OCI-LY7 (cell line): ENCODE measurements around the gene RARA. TPM values are rescaled to one million over a fixed set of nuclear protein-coding genes. Genes with fewer than 3 reads are reported as not detected.

Source experiments
- BruUV-seq: library from RNA; stranded (reverse); fragments of 400-500 nt; replicated peaks from 2 replicates; lab custom pipeline; 2021; lab: Mats Ljungman, UMichigan
- CTCF ChIA-PET: fragments of 300-600 bp; sonication (Branson Sonifier 250); formaldehyde crosslinking; loops from one replicate; lab custom pipeline; 2022; ENCODE audit warnings: antibody characterized with exemption; ENCODE audit not compliant: unreplicated experiment; lab: Charles Lee
- POLR2A ChIA-PET: fragments of 300-600 bp; sonication (Branson Sonifier 250); formaldehyde crosslinking; loops from one replicate; lab custom pipeline; 2022; ENCODE audit warnings: antibody characterized with exemption; lab: Charles Lee
- DNase-seq: peaks from one replicate; pipeline ENCODE4 v3.0.0-alpha.2; 2015; ENCODE audit warnings: low spot score
- H2AFZ ChIP-seq: fragments of 200-600 bp; sonication (generic), shearing (Covaris generic); 2 replicates; pipeline ENCODE4 v1.6.1; 2014; ENCODE audit warnings: mild to moderate bottlenecking, antibody characterized with exemption, low read length, moderate library complexity
- H3K27ac ChIP-seq: fragments of 200-600 bp; sonication (generic); 2 replicates; pipeline ENCODE4 v1.5.1; 2014; ENCODE audit warnings: mixed run types, low read depth, mild to moderate bottlenecking, moderate library complexity, low read length, inconsistent platforms; ENCODE audit not compliant: poor library complexity, severe bottlenecking
- H3K36me3 ChIP-seq: fragments of 200-600 bp; sonication (generic); 2 replicates; pipeline ENCODE4 v1.6.1; 2014; ENCODE audit warnings: mild to moderate bottlenecking, antibody characterized with exemption, low read length, moderate library complexity, mixed read lengths; ENCODE audit not compliant: insufficient read depth
- H3K4me1 ChIP-seq: fragments of 200-600 bp; sonication (generic); 2 replicates; pipeline ENCODE4 v1.5.1; 2014; ENCODE audit warnings: mild to moderate bottlenecking, low read length; ENCODE audit not compliant: insufficient read depth, poor library complexity, severe bottlenecking
- H3K4me2 ChIP-seq: fragments of 200-600 bp; sonication (generic); 2 replicates; pipeline ENCODE4 v1.6.1; 2014; ENCODE audit warnings: mild to moderate bottlenecking, low read length
- H3K4me3 ChIP-seq: fragments of 200-600 bp; sonication (generic); 2 replicates; pipeline ENCODE4 v1.5.1; 2014; ENCODE audit warnings: mild to moderate bottlenecking, low read depth, low read length; ENCODE audit not compliant: poor library complexity, severe bottlenecking
- H3K79me2 ChIP-seq: fragments of 200-600 bp; sonication (generic); 2 replicates; pipeline ENCODE4 v1.6.1; 2016; ENCODE audit warnings: low read depth, mild to moderate bottlenecking, low read length, moderate library complexity, mixed read lengths; ENCODE audit not compliant: insufficient read depth
- H3K9me2 ChIP-seq: fragments of 200-600 bp; sonication (generic); 2 replicates; pipeline ENCODE4 v1.6.1; 2016; ENCODE audit warnings: mild to moderate bottlenecking, low read length, mixed read lengths; ENCODE audit not compliant: insufficient read depth
- H3K9me3 ChIP-seq: fragments of 200-600 bp; sonication (generic); 2 replicates; pipeline ENCODE4 v1.6.1; 2014; ENCODE audit warnings: mild to moderate bottlenecking, mixed run types, low read length, mixed read lengths
- H4K20me1 ChIP-seq: fragments of 200-600 bp; sonication (generic); 2 replicates; pipeline ENCODE4 v1.6.1; 2014; ENCODE audit warnings: mild to moderate bottlenecking, antibody characterized with exemption, low read length, moderate library complexity, mixed read lengths; ENCODE audit not compliant: insufficient read depth
- EZH2phosphoT487 ChIP-seq: fragments of 200-600 bp; sonication (generic); IDR thresholded peaks from 2 replicates; pipeline ENCODE4 v1.6.1; 2018; ENCODE audit warnings: low read depth, borderline replicate concordance, mild to moderate bottlenecking, mixed run types, antibody characterized with exemption, low read length, moderate library complexity, mixed read lengths
- intact Hi-C: fragments of 100-400 bp; cut with micrococcal nuclease; formaldehyde crosslinking; loops from one replicate; pipeline ENCODE4 v1.10.0; 2022; ENCODE audit not compliant: unreplicated experiment
- total RNA-seq, 2 experiments: library from RNA; depleted of rRNA in 1 of 2; stranded (reverse); fragments of >200 nt in 1 of 2; shearing (Covaris generic) in 1 of 2; gene quantifications; 2 replicates each; pipeline ENCODE4 v1.2.3, GENCODE V29; 2014 to 2022
- TF ChIP-seq, protein P1 (sequence below): fragments of 200-600 bp; sonication (generic); conservative IDR thresholded peaks from 2 replicates; pipeline ENCODE4 v1.5.1; 2014; ENCODE audit warnings: mild to moderate bottlenecking, antibody characterized with exemption, low read length, moderate library complexity, mixed read lengths

The RARA gene
- total RNA-seq, 2 experiments from 2014 or later: 3.1 to 8.6 TPM

DNA sequence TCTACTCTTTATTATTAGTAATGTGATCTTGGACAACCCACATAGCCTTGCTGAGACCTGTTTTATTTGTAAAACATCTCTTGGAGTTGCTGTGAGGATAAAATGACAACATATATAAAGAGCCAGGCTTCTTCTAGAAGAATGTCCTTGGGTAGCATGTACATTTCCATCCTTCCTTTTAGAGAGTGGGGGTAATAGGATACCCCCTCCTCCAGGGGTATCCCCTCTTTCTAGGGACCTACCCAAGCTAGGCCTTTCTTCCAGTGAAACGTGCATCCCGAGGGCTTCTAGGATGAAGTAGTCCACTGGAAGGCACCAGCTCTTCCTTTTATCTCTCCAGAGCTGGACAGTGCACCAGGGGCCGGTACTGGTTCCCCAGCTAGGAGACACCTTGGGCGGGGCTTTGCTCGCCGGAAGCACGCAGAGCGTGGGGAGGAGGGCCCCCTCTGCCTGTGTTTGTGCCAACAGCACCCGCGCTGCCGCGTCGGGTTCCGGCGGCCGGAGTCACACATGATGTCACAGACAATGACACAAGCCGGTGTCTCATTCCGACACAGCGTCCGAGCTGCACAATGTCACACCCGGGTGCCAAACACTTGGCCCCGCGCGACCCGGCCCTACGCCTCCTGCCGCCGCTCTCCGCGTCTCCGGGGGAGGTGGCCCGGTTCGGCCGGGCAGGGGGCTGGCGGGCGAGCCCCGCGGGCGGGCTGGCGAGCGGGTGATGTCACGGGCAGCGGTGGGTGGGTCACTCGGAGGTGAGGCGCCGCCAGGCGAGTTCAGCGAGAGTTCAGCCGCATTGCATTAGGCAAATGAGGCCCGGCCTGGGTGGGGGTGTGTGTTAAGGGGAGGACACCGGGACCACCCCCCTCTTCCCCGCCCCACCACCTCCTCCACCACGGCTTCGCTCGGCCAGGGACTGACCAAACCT lies 32.2 kb downstream of the RARA start:
- H3K27ac ChIP-seq: peak overlapping the region; percentile 2
- H4K20me1 ChIP-seq: no peaks in the 10 kb centered on the region
- peak; percentile 90 for DNase-seq
- no peak for TF ChIP-seq EZH2phosphoT487
- TF ChIP-seq, protein P1, sequence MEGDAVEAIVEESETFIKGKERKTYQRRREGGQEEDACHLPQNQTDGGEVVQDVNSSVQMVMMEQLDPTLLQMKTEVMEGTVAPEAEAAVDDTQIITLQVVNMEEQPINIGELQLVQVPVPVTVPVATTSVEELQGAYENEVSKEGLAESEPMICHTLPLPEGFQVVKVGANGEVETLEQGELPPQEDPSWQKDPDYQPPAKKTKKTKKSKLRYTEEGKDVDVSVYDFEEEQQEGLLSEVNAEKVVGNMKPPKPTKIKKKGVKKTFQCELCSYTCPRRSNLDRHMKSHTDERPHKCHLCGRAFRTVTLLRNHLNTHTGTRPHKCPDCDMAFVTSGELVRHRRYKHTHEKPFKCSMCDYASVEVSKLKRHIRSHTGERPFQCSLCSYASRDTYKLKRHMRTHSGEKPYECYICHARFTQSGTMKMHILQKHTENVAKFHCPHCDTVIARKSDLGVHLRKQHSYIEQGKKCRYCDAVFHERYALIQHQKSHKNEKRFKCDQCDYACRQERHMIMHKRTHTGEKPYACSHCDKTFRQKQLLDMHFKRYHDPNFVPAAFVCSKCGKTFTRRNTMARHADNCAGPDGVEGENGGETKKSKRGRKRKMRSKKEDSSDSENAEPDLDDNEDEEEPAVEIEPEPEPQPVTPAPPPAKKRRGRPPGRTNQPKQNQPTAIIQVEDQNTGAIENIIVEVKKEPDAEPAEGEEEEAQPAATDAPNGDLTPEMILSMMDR: peak; percentile 41; the same call in 1 of the 2 replicates
- H3K4me1 ChIP-seq: peaks cover 50% of the 10 kb centered on the region
- H3K4me3 ChIP-seq: peak overlapping the region; percentile 73
- H3K36me3 ChIP-seq: no peaks in the 10 kb centered on the region
- no peaks in the 10 kb centered on the region for H3K79me2 ChIP-seq
- intact Hi-C loops: loop anchor here (1.0 kb wide), 1 partner anchor 19 kb away; no protein-coding TSS in a partner anchor
- no TSS peak for BruUV-seq
- no peaks in the 10 kb centered on the region for H3K9me2 ChIP-seq
- H3K4me2 ChIP-seq: peak overlapping the region; percentile 79
- ChIA-PET POLR2A (interaction anchor here (0.5 to 1.4 kb wide), 2 partner anchors 13 to 123 kb away, joined by 4 to 10 read pairs; no protein-coding TSS in a partner anchor), CTCF (interaction anchor here (0.7 to 0.9 kb wide), 2 partner anchors 14 to 17 kb away, joined by 3 read pairs; no protein-coding TSS in a partner anchor)
- H2AFZ ChIP-seq: peak overlapping the region; percentile 72
- no peaks in the 10 kb centered on the region for H3K9me3 ChIP-seq

DNA sequence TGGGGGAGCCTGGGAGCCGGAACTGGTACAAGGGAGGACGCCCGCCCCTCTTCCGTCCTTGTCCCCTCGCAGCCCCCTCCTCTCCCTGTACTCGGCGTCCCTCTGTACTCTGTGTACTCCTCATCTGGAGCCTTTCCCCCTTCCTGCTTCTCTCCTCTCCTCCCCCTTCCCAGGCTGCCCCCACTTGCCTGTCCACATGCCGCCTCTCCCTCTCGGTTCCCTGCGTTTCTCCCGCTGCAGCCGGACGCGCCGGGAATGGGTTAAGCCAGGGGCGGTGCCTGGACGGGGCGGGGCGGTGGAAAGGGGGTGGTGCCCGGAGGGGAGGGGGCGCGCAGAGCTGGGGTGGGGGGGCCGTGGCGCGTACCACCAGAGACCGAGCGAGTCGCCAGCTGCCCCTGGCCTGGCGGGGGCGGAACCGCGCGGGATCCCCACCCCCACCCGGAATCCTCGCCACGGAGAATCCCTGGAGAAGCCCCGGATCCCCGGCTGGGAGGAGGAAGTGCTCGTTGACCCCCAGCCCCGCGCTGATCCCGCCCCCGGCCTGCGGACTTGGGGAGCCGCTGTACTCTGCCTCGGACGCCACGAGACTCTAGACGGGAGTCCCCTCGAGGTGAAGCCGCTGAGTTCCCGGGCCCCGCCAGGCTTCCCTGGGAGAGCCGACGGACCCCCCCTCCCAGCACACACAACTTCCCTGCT lies 33.0 kb downstream of the RARA start:
- H3K4me1 ChIP-seq: peaks cover 50% of the 10 kb centered on the region
- DNase-seq: no peak
- BruUV-seq: no TSS peak
- ChIA-PET POLR2A (no interaction called here), CTCF (no interaction called here)
- H3K27ac ChIP-seq: peak overlapping the region; percentile 2
- no peaks in the 10 kb centered on the region for H3K36me3 ChIP-seq
- no peaks in the 10 kb centered on the region for H3K79me2 ChIP-seq
- H3K9me2 ChIP-seq: no peaks in the 10 kb centered on the region
- no peaks in the 10 kb centered on the region for H4K20me1 ChIP-seq
- no peaks in the 10 kb centered on the region for H3K9me3 ChIP-seq
- intact Hi-C loops: loop anchor here (1.0 kb wide), 1 partner anchor 20 kb away; no protein-coding TSS in a partner anchor
- peak overlapping the region; percentile 79 for H3K4me2 ChIP-seq
- TF ChIP-seq EZH2phosphoT487: no peak
- TF ChIP-seq, protein P1: no peak
- peak overlapping the region; percentile 73 for H3K4me3 ChIP-seq
- peak overlapping the region; percentile 72; the same call in 1 of the 2 replicates for H2AFZ ChIP-seq
